Endodermal cell (in vitro differentiated cells): ENCODE data around the gene ARHGAP25. TPM values are rescaled to one million over a fixed set of nuclear protein-coding genes. Genes with fewer than 3 reads are reported as not detected.

ENCODE experiments used
- DNase-seq: peaks from one replicate; pipeline ENCODE4 v3.0.0-alpha.2; 2017
- H3K27ac ChIP-seq: 2 replicates; pipeline ENCODE4 v1.5.1; 2013; ENCODE audit warnings: mild to moderate bottlenecking, low read depth, low read length, moderate library complexity
- H3K27me3 ChIP-seq: 2 replicates; pipeline ENCODE4 v1.6.1; 2013; ENCODE audit warnings: mild to moderate bottlenecking, low read length, moderate library complexity; ENCODE audit not compliant: insufficient read depth, control insufficient read depth, poor library complexity, severe bottlenecking
- H3K36me3 ChIP-seq: 2 replicates; pipeline ENCODE4 v1.7.0; 2013; ENCODE audit warnings: mild to moderate bottlenecking, low read length, moderate library complexity; ENCODE audit not compliant: control insufficient read depth, insufficient read depth
- H3K4me1 ChIP-seq: one replicate; pipeline ENCODE4 v1.7.0; 2013; ENCODE audit warnings: low read length; ENCODE audit not compliant: control insufficient read depth, insufficient read depth
- H3K4me3 ChIP-seq: 2 replicates; pipeline ENCODE4 v1.5.1; 2013; ENCODE audit warnings: mild to moderate bottlenecking, low read length, moderate library complexity
- H3K9ac ChIP-seq: 2 replicates; pipeline ENCODE4 v1.6.1; 2013; ENCODE audit warnings: mild to moderate bottlenecking, low read length, moderate library complexity; ENCODE audit not compliant: poor library complexity, severe bottlenecking; ENCODE audit errors: extremely low read depth
- H3K9me3 ChIP-seq: 2 replicates; pipeline ENCODE4 v1.6.1; 2013; ENCODE audit warnings: mild to moderate bottlenecking, low read length, moderate library complexity; ENCODE audit not compliant: control insufficient read depth
- H3K27ac Mint-ChIP-seq: 2 replicates; pipeline ENCODE4 v1.8.0; 2020; ENCODE audit warnings: mixed read lengths
- H3K27me3 Mint-ChIP-seq: 2 replicates; pipeline ENCODE4 v1.8.0; 2021; ENCODE audit warnings: mild to moderate bottlenecking, mixed read lengths; ENCODE audit not compliant: insufficient read depth
- H3K36me3 Mint-ChIP-seq: 2 replicates; pipeline ENCODE4 v1.8.0; 2020; ENCODE audit warnings: low read depth, mixed read lengths
- H3K4me1 Mint-ChIP-seq: 2 replicates; pipeline ENCODE4 v1.8.0; 2020; ENCODE audit warnings: mixed read lengths
- H3K4me3 Mint-ChIP-seq: 2 replicates; pipeline ENCODE4 v1.8.0; 2020; ENCODE audit warnings: mild to moderate bottlenecking, moderate library complexity, mixed read lengths
- H3K9me3 Mint-ChIP-seq: 2 replicates; pipeline ENCODE4 v1.8.0; 2020; ENCODE audit warnings: mild to moderate bottlenecking, mixed read lengths
- WGBS, 2 experiments: methylation state at CpG; one replicate each; pipeline versions ENCODE4 v1.1.5 to v1.1.7; 2013; ENCODE audit warnings: missing lambda C conversion rate in 2 of 2, mixed read lengths in 1 of 2; ENCODE audit not compliant: insufficient coverage in 1 of 2, insufficient read length in 1 of 2; 5-methylcytosine and 5-hydroxymethylcytosine counted together
- total RNA-seq, 2 donors: library from RNA; stranded (reverse); fragmentation: NEBNext Ultra II Directional in 1 of 2; extraction: Animal tissue kit (Norgen Biotek cat#: 25700) in 1 of 2; gene quantifications; 2 replicates in 1 of 2; 3 replicates in 1 of 2; pipeline ENCODE4 v1.2.1, GENCODE V29; 2021
- TF ChIP-seq, protein P1 (sequence below): fragments of 200-600 bp; sonication (generic); conservative IDR thresholded peaks from 2 replicates; pipeline ENCODE4 v1.5.0; 2021; ENCODE audit warnings: antibody characterized with exemption, mild to moderate bottlenecking

Gene ARHGAP25
- total RNA-seq, 2 donors from 2014 or later: 0.82 to 2.6 TPM

DNA sequence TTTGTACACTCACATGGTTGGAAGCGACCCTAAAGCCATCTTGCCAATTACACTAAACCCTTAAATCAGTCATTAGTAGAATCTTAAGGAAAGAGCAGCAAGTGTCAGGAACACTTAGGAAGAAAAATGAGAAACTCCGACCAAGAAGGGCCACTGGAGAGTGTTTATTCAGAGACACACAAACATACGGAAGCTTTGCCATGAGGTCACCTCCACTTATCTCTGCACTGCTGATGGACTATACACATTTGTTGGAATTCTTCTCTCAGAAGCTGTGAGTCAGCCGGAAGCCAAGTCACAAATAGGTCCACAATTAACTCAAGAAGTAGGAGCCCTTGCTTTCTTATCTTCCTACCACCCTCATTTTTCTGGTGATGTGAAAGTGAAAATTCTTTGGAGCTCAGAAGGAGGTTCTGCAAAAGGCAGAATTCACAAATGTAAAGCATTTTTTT, 115.0 kb downstream of the ARHGAP25 start:
- Histone ChIP-seq H3K27me3 (peaks cover 4% of the 10 kb centered on the region), H3K4me1 (no peaks in the 10 kb centered on the region), H3K4me3 (no peak overlapping the region), H3K9ac (no peak overlapping the region), H3K9me3 (no peaks in the 10 kb centered on the region), H3K27ac (no peak overlapping the region), H3K36me3 (no peaks in the 10 kb centered on the region)
- no peak overlapping the region for H3K27ac Mint-ChIP-seq
- H3K27me3 Mint-ChIP-seq: peaks cover 16% of the 10 kb centered on the region
- H3K9me3 Mint-ChIP-seq: no peaks in the 10 kb centered on the region
- no peaks in the 10 kb centered on the region for H3K4me1 Mint-ChIP-seq
- no peak overlapping the region for H3K4me3 Mint-ChIP-seq
- H3K36me3 Mint-ChIP-seq: no peaks in the 10 kb centered on the region
- 68 to 81% methylated on average over 2 to 4 of the region's 4 CpGs for WGBS, 2 experiments
- TF ChIP-seq, protein P1, sequence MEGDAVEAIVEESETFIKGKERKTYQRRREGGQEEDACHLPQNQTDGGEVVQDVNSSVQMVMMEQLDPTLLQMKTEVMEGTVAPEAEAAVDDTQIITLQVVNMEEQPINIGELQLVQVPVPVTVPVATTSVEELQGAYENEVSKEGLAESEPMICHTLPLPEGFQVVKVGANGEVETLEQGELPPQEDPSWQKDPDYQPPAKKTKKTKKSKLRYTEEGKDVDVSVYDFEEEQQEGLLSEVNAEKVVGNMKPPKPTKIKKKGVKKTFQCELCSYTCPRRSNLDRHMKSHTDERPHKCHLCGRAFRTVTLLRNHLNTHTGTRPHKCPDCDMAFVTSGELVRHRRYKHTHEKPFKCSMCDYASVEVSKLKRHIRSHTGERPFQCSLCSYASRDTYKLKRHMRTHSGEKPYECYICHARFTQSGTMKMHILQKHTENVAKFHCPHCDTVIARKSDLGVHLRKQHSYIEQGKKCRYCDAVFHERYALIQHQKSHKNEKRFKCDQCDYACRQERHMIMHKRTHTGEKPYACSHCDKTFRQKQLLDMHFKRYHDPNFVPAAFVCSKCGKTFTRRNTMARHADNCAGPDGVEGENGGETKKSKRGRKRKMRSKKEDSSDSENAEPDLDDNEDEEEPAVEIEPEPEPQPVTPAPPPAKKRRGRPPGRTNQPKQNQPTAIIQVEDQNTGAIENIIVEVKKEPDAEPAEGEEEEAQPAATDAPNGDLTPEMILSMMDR: no peak
- DNase-seq: no peak

- Mint-ChIP-seq H3K4me3 (no peak overlapping the region), H3K4me1 (no peaks in the 10 kb centered on the region), H3K27ac (no peak overlapping the region), H3K9me3 (no peaks in the 10 kb centered on the region), H3K27me3 (peaks cover 19% of the 10 kb centered on the region), H3K36me3 (no peaks in the 10 kb centered on the region)
- Histone ChIP-seq H3K9ac (no peak overlapping the region), H3K4me3 (no peak overlapping the region), H3K9me3 (no peaks in the 10 kb centered on the region), H3K27ac (no peak overlapping the region), H3K27me3 (peaks cover 4% of the 10 kb centered on the region), H3K36me3 (no peaks in the 10 kb centered on the region), H3K4me1 (no peaks in the 10 kb centered on the region)
- DNase-seq: no peak
- 93 to 100% methylated on average over 2 to 3 of the region's 3 CpGs for WGBS, 2 experiments
- TF ChIP-seq, protein P1: no peak
These were observed 115.9 kb downstream of the ARHGAP25 start for GRCh38 chr2:68850524-68850923.

- no peaks in the 10 kb centered on the region for H3K4me1 Mint-ChIP-seq
- no peak for DNase-seq
- no peaks in the 10 kb centered on the region for H3K36me3 Mint-ChIP-seq
- H3K9me3 Mint-ChIP-seq: no peaks in the 10 kb centered on the region
- H3K27ac ChIP-seq: no peak overlapping the region
- H3K27ac Mint-ChIP-seq: no peak overlapping the region
- no peak overlapping the region for H3K4me3 Mint-ChIP-seq
- H3K27me3 ChIP-seq: peaks cover 21% of the 10 kb centered on the region
- no peak overlapping the region for H3K4me3 ChIP-seq
- H3K9me3 ChIP-seq: no peaks in the 10 kb centered on the region
- no peak overlapping the region for H3K9ac ChIP-seq
- TF ChIP-seq, protein P1: no peak
- WGBS, 2 experiments: 72 to 82% methylated on average over 2 of the region's 2 CpGs
- no peaks in the 10 kb centered on the region for H3K4me1 ChIP-seq
- H3K27me3 Mint-ChIP-seq: peaks cover 28% of the 10 kb centered on the region
- no peaks in the 10 kb centered on the region for H3K36me3 ChIP-seq
These were observed 118.4 kb downstream of the ARHGAP25 start for GRCh38 chr2:68853035-68853434.
